MM.1S (cell line): ENCODE results near the gene BTBD9.

Source experiments
- DNase-seq: peaks from one replicate; pipeline ENCODE4 v3.0.0-alpha.2; 2015
- H2AFZ ChIP-seq: fragments of 300-600 bp; sonication (generic); 2 replicates; pipeline ENCODE4 v1.6.0; 2016; ENCODE audit warnings: antibody characterized with exemption, low read length
- H3F3A ChIP-seq: fragments of 300-600 bp; sonication (generic); 2 replicates; pipeline ENCODE4 v1.6.1; 2016; ENCODE audit warnings: mild to moderate bottlenecking, antibody characterized with exemption, low read length, moderate library complexity, mixed read lengths; ENCODE audit not compliant: insufficient read depth
- H3K27ac ChIP-seq: fragments of 300-600 bp; sonication (generic); 2 replicates; pipeline ENCODE4 v1.5.1; 2016; ENCODE audit warnings: mild to moderate bottlenecking, low read length
- H3K27me3 ChIP-seq: fragments of 300-600 bp; sonication (generic); replicated peaks from 2 replicates; pipeline ENCODE4 v1.6.0; 2016; ENCODE audit warnings: low read length; ENCODE audit not compliant: insufficient read depth
- H3K36me3 ChIP-seq: fragments of 300-600 bp; sonication (generic); replicated peaks from 2 replicates; pipeline ENCODE4 v1.6.1; 2016; ENCODE audit warnings: mild to moderate bottlenecking, low read length, mixed read lengths; ENCODE audit not compliant: insufficient read depth
- H3K4me1 ChIP-seq: fragments of 300-600 bp; sonication (generic); 2 replicates; pipeline ENCODE4 v1.6.1; 2016; ENCODE audit warnings: low read length, mixed read lengths
- H3K4me2 ChIP-seq: fragments of 300-600 bp; sonication (generic); 2 replicates; pipeline ENCODE4 v1.6.0; 2016; ENCODE audit warnings: low read depth, low read length
- H3K4me3 ChIP-seq: fragments of 300-600 bp; sonication (generic); 2 replicates; pipeline ENCODE4 v1.5.1; 2016; ENCODE audit warnings: low read length, mixed read lengths
- H3K79me2 ChIP-seq: fragments of 300-600 bp; sonication (generic); 2 replicates; pipeline ENCODE4 v1.6.1; 2016; ENCODE audit warnings: mixed run types, low read length, mixed read lengths
- H3K9ac ChIP-seq: fragments of 300-600 bp; sonication (generic); 2 replicates; pipeline ENCODE4 v1.6.1; 2016; ENCODE audit warnings: low read length, mixed read lengths
- H3K9me2 ChIP-seq: fragments of 300-600 bp; sonication (generic); replicated peaks from 2 replicates; pipeline ENCODE4 v1.6.1; 2016; ENCODE audit warnings: mild to moderate bottlenecking, low read length, mixed read lengths; ENCODE audit not compliant: insufficient read depth
- H3K9me3 ChIP-seq: fragments of 300-600 bp; sonication (generic); replicated peaks from 2 replicates; pipeline ENCODE4 v1.6.1; 2016; ENCODE audit warnings: mild to moderate bottlenecking, low read length, mixed read lengths; ENCODE audit not compliant: insufficient read depth
- H4K20me1 ChIP-seq: fragments of 300-600 bp; sonication (generic); 2 replicates; pipeline ENCODE4 v1.6.1; 2016; ENCODE audit warnings: mild to moderate bottlenecking, low read length, moderate library complexity, mixed read lengths; ENCODE audit not compliant: insufficient read depth
- EZH2 ChIP-seq: fragments of 300-600 bp; sonication (generic); optimal IDR thresholded peaks from 2 replicates; pipeline ENCODE3; 2017; ENCODE audit warnings: low read depth, mild to moderate bottlenecking, antibody characterized with exemption, low read length, mixed read lengths
- EZH2phosphoT487 ChIP-seq: fragments of 300-600 bp; sonication (generic); IDR thresholded peaks from 2 replicates; pipeline ENCODE4 v1.6.1; 2018; ENCODE audit warnings: antibody characterized with exemption, low read length
- TF ChIP-seq, protein P1 (sequence below): fragments of 300-600 bp; sonication (generic); IDR thresholded peaks from 2 replicates; pipeline ENCODE4 v1.5.1; 2016; ENCODE audit warnings: antibody characterized with exemption, low read length, mixed read lengths

The BTBD9 gene

GRCh38 chr6:38573801-38574395 is 65.8 kb downstream of the BTBD9 start:
- Histone ChIP-seq H2AFZ (no peak overlapping the region), H3K9me2 (no peaks in the 10 kb centered on the region), H3K4me2 (no peak overlapping the region), H3K4me1 (no peaks in the 10 kb centered on the region), H3K79me2 (no peaks in the 10 kb centered on the region), H3K4me3 (no peak overlapping the region), H3K9me3 (no peaks in the 10 kb centered on the region), H3K36me3 (no peaks in the 10 kb centered on the region), H3K27me3 (no peaks in the 10 kb centered on the region), H4K20me1 (no peaks in the 10 kb centered on the region), H3F3A (no peaks in the 10 kb centered on the region), H3K9ac (no peak overlapping the region), H3K27ac (no peak overlapping the region)
- no peak for DNase-seq
- TF ChIP-seq EZH2phosphoT487, result no peak
- TF ChIP-seq, protein P1, sequence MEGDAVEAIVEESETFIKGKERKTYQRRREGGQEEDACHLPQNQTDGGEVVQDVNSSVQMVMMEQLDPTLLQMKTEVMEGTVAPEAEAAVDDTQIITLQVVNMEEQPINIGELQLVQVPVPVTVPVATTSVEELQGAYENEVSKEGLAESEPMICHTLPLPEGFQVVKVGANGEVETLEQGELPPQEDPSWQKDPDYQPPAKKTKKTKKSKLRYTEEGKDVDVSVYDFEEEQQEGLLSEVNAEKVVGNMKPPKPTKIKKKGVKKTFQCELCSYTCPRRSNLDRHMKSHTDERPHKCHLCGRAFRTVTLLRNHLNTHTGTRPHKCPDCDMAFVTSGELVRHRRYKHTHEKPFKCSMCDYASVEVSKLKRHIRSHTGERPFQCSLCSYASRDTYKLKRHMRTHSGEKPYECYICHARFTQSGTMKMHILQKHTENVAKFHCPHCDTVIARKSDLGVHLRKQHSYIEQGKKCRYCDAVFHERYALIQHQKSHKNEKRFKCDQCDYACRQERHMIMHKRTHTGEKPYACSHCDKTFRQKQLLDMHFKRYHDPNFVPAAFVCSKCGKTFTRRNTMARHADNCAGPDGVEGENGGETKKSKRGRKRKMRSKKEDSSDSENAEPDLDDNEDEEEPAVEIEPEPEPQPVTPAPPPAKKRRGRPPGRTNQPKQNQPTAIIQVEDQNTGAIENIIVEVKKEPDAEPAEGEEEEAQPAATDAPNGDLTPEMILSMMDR, result no peak
- TF ChIP-seq EZH2, result no peak

DNA sequence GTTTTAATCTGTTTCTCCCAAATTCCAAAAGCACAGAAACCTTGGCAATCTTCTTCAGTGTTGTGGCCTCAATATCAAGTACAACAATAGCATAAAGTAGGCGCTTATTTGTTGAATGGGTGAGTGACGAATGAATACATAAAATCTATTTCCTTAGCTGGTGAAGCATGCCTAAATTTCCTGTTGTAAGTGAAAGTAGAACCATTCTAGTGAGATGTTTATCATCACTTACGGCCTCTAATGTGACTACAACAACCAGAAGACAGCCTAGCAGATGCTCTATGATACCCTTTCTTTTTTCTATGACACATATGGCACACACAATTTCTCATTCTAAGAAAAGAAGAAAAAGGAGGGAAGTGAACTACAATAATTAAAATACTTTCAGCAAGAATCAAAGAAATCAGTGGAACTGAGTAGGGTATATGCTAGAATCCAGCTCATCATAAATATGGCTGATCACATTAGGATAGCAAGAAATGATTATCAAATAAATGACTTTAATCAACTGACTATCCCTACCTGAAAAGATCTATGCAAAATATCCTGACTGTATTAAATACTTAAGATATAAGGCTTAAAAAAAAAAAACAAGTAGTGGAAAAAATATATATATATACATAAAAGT is 67.4 kb downstream of the BTBD9 start:
- no peaks in the 10 kb centered on the region for H3K9me2 ChIP-seq
- H3K4me2 ChIP-seq, result no peak overlapping the region
- H3K4me3 ChIP-seq, result no peak overlapping the region
- no peaks in the 10 kb centered on the region for H3K79me2 ChIP-seq
- H3K36me3 ChIP-seq, result no peaks in the 10 kb centered on the region
- H3K4me1 ChIP-seq, result no peaks in the 10 kb centered on the region
- H3K27ac ChIP-seq, result no peak overlapping the region
- no peak overlapping the region for H3K9ac ChIP-seq
- no peaks in the 10 kb centered on the region for H4K20me1 ChIP-seq
- DNase-seq, result no peak
- no peaks in the 10 kb centered on the region for H3K9me3 ChIP-seq
- no peaks in the 10 kb centered on the region for H3F3A ChIP-seq
- TF ChIP-seq EZH2phosphoT487 (no peak), EZH2 (no peak)
- TF ChIP-seq, protein P1, result no peak
- H2AFZ ChIP-seq, result no peak overlapping the region
- no peaks in the 10 kb centered on the region for H3K27me3 ChIP-seq

GRCh38 chr6:38571721-38572120 is 68.0 kb downstream of the BTBD9 start:
- no peak for DNase-seq
- Histone ChIP-seq H3K79me2 (no peaks in the 10 kb centered on the region), H3K27me3 (no peaks in the 10 kb centered on the region), H4K20me1 (no peaks in the 10 kb centered on the region), H3K4me2 (no peak overlapping the region), H3K9me2 (no peaks in the 10 kb centered on the region), H3K36me3 (no peaks in the 10 kb centered on the region), H2AFZ (no peak overlapping the region), H3F3A (no peaks in the 10 kb centered on the region), H3K4me1 (no peaks in the 10 kb centered on the region), H3K9me3 (no peaks in the 10 kb centered on the region), H3K27ac (no peak overlapping the region), H3K4me3 (no peak overlapping the region), H3K9ac (no peak overlapping the region)
- TF ChIP-seq EZH2phosphoT487 (no peak), EZH2 (no peak)
- TF ChIP-seq, protein P1, result no peak
